ENCODE data around the gene FGF4.
"Not testable (repeated sequence)": the region's sequence is repeated elsewhere in the genome, so short reads cannot be mapped to it uniquely, and the experiment has no call there.

Gene FGF4

DNA sequence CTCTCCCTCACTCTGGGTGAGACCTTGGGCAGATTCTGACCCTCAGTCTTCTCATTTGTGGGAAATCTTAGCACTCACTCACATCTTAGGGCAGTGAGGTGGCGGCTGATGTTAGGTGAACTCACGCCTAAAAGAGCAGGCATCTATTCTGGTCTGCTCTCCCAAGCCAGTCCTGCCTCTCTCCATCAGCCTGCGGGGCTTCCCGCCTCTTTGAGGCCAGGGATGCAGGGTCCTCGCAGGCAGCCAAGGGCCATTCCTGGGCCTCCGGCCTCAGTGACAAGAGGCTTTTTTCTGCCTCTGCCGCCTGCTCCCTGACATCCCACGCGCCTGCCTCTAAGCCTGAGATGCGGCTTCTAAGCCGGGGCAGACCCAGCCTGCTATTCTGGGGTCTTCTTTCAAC lies 13.8 kb upstream of the FGF4 start:
- Histone ChIP-seq H3K4me3 (ENCODE audit: low read depth, low read length) (no peak overlapping the region), H3K36me3 (ENCODE audit: control insufficient read depth, insufficient read depth, low read length) (no peaks in the 10 kb centered on the region), H3K4me1 (ENCODE audit: control insufficient read depth, insufficient read depth, low read length) (no peaks in the 10 kb centered on the region), H3K9me3 (ENCODE audit: control insufficient read depth, insufficient read depth, low read length) (no peaks in the 10 kb centered on the region), H3K9ac (ENCODE audit: low read depth, low read length) (no peak overlapping the region), H3K27me3 (ENCODE audit: control insufficient read depth, insufficient read depth, low read length) (no peaks in the 10 kb centered on the region)

DNA sequence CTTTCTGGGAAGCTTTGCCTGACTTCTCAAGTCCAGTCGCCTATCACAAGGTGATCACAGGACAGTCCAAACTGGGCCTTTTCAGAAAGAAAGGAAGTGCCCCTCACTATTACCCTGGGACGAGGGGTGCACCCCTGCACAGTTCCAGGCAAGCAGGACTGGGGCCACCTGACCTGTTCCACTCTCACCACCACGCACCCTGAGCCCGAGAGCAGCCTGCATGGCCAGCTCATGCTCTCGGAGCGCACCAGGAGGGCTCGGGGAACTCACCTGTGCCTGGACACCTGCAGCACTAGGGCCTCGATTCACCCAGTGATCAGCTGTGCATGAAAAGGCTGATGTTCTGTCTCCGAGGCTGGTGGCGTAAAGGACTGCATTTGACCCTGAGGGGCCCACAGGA lies 12.8 kb upstream of the FGF4 start:
- no peaks in the 10 kb centered on the region for H3K9me3 ChIP-seq (ENCODE audit: control insufficient read depth, insufficient read depth, low read length)
- H3K27me3 ChIP-seq (ENCODE audit: control insufficient read depth, insufficient read depth, low read length): no peaks in the 10 kb centered on the region
- no peaks in the 10 kb centered on the region for H3K4me1 ChIP-seq (ENCODE audit: control insufficient read depth, insufficient read depth, low read length)
- no peaks in the 10 kb centered on the region for H3K36me3 ChIP-seq (ENCODE audit: control insufficient read depth, insufficient read depth, low read length)
- H3K9ac ChIP-seq (ENCODE audit: low read depth, low read length): no peak overlapping the region
- no peak overlapping the region for H3K4me3 ChIP-seq (ENCODE audit: low read depth, low read length)

DNA sequence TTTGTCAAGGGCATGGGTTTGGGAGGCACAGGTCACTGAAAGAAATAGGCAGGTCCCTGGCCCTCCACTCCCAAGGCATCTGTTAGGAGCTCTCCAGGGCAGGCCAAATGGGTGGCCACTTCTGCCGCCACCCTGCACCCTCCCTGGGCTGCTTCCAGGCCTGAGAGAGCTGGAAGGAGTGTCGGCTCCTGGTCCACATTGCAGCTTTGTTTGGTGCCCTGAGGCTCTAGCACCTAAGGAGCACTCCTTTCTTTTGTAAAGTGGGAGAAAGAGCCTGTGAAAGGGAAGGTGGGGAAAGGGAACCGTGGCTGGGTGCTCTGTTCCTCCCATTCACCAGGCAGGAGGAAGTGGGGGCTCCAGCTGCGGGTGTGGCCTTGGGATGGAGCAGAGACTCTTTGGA lies 12.3 kb upstream of the FGF4 start:
- H3K4me3 ChIP-seq (ENCODE audit: low read depth, low read length): no peak overlapping the region
- H3K9ac ChIP-seq (ENCODE audit: low read depth, low read length): no peak overlapping the region
- no peaks in the 10 kb centered on the region for H3K27me3 ChIP-seq (ENCODE audit: control insufficient read depth, insufficient read depth, low read length)
- H3K4me1 ChIP-seq (ENCODE audit: control insufficient read depth, insufficient read depth, low read length): no peaks in the 10 kb centered on the region
- H3K36me3 ChIP-seq (ENCODE audit: control insufficient read depth, insufficient read depth, low read length): no peaks in the 10 kb centered on the region
- H3K9me3 ChIP-seq (ENCODE audit: control insufficient read depth, insufficient read depth, low read length): no peaks in the 10 kb centered on the region

DNA sequence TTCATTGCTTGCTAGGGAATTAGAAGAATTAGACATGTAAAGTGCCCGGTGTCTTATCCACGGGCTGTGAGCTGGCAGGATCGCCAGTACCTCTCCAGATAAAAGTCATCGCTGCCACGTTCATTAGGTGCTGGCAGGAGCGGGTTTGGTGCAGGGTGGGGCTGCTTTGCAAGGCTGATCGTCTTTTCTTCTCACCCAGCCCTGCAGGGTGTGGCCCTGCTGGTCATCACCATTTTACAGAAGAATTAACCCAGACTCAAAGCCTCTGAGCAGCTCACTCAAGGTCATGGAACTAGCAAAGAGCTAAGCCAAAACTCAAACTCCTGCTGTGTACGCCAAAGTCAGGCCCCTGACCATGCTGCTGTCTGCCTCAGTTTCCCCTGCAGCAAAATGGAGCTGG lies 6.1 kb upstream of the FGF4 start:
- H3K27me3 ChIP-seq (ENCODE audit: control insufficient read depth, insufficient read depth, low read length): peaks cover 8% of the 10 kb centered on the region
- no peaks in the 10 kb centered on the region for H3K36me3 ChIP-seq (ENCODE audit: control insufficient read depth, insufficient read depth, low read length)
- no peaks in the 10 kb centered on the region for H3K4me1 ChIP-seq (ENCODE audit: control insufficient read depth, insufficient read depth, low read length)
- H3K9me3 ChIP-seq (ENCODE audit: control insufficient read depth, insufficient read depth, low read length): no peaks in the 10 kb centered on the region
- H3K4me3 ChIP-seq (ENCODE audit: low read depth, low read length): no peak overlapping the region
- no peak overlapping the region for H3K9ac ChIP-seq (ENCODE audit: low read depth, low read length)

DNA sequence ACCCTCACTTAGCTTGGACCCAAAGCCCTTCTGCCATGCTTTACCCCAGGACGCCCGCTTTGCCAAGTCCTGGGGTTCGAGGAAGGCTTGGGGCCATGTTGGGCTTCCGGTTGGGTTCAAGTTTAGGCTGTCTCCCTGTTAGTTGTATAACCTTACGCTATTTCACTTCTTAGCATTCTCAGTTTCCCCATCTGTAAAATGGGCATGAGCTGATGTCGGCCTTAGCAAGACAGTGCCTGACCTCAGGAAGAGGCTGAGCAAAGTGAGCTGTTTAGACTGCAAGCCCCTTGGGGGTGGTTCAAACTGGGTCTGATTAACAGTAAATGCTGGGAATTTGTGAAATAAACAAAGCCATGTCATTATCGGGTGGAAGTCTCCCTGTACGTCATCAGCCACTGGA lies 3.2 kb upstream of the FGF4 start:
- no peak overlapping the region for H3K4me3 ChIP-seq (ENCODE audit: low read depth, low read length)

DNA sequence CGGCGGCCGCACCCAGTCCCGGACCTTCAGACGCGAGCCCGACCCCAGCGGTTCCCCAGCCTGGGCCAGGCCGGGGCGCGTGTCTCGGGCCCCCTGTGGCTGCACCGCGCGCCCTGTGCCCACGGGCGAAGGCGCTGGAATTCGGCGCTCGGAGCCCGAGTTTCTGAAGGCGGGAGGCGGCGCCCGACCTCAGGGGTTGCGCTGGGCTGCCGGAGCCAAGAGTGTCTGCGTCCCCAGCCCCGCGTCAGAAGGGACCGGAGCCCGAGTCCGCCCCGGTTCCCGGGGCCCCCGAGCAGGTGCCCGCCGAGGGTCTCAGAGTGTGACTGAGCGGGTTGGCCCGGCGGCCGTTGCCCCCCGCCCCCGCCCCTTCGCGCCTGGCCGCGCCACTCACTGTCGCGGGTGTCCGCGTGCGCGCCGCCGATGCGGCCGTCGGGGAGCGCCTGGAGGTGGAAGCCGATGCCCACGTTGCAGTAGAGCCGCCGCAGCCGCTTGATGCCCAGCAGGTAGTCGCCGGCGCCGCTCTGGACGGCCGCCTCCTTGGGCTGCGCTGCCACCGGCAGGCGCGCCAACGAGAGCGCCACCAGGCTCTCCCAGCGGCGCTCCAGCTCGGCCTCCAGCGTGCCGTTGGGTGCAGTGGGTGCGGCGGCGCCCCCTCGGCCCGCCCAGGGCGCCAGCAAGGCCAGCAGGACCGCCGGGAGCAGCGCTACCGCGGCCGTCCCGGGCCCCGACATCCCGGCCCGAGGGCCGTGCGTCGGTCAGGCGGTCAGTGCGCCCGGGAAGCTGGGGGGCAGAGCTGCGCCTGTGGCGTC lies 583 bp downstream of the FGF4 start:
- no peaks in the 10 kb centered on the region for H3K36me3 ChIP-seq (ENCODE audit: control insufficient read depth, insufficient read depth, low read length)
- H3K9ac ChIP-seq (ENCODE audit: low read depth, low read length): no peak overlapping the region
- H3K27me3 ChIP-seq (ENCODE audit: control insufficient read depth, insufficient read depth, low read length): peaks cover 33% of the 10 kb centered on the region
- peak overlapping the region; percentile 53 for H3K4me3 ChIP-seq (ENCODE audit: low read depth, low read length)
- H3K4me1 ChIP-seq (ENCODE audit: control insufficient read depth, insufficient read depth, low read length): peaks cover 24% of the 10 kb centered on the region
- H3K9me3 ChIP-seq (ENCODE audit: control insufficient read depth, insufficient read depth, low read length): no peaks in the 10 kb centered on the region

More for the DNA sequence above, 3.2 kb upstream of the FGF4 start:
- Histone ChIP-seq H3K9me3 (ENCODE audit: control insufficient read depth, insufficient read depth, low read length) (no peaks in the 10 kb centered on the region), H3K4me1 (ENCODE audit: control insufficient read depth, insufficient read depth, low read length) (peaks cover 7% of the 10 kb centered on the region), H3K36me3 (ENCODE audit: control insufficient read depth, insufficient read depth, low read length) (no peaks in the 10 kb centered on the region), H3K9ac (ENCODE audit: low read depth, low read length) (no peak overlapping the region), H3K27me3 (ENCODE audit: control insufficient read depth, insufficient read depth, low read length) (peaks cover 28% of the 10 kb centered on the region)

DNA sequence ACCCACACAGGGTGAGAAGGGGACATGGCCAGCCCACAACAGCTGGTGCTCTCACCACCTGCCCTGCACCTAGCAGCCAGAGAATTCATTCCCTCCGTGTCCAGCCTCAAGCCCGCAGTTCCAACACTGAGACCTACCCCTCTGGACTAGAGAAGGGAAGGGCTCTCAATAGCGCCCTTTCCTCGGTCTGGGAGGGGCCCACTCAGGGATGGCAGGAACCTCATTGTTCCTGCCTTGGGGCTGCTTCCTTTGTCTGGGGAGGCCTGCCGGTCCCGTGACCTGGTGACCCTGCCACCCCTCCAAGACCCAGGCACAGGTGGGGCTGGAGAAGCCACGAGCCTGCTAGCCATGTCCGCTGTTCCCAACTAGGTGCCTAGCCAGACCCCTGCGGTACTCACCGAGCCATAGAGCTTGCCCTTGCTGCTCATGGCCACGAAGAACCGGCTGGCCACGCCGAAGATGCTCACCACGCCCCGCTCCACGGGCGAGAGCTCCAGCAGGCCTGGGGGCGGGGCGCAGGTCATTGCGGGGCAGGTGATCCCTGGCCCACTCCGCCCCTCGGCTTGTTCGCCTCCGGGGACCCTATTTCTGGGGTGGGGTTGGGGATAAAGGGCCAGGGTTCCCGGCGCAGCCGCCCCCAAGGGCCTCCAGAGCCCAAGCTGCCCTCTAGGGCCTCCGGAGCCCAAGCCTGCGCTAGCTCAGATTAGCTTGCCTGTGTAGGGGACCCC lies 1.4 kb downstream of the FGF4 start:
- Histone ChIP-seq H3K36me3 (ENCODE audit: control insufficient read depth, insufficient read depth, low read length) (no peaks in the 10 kb centered on the region), H3K27me3 (ENCODE audit: control insufficient read depth, insufficient read depth, low read length) (peaks cover 33% of the 10 kb centered on the region), H3K9ac (ENCODE audit: low read depth, low read length) (no peak overlapping the region), H3K4me3 (ENCODE audit: low read depth, low read length) (peak overlapping the region; percentile 53), H3K4me1 (ENCODE audit: control insufficient read depth, insufficient read depth, low read length) (peaks cover 24% of the 10 kb centered on the region), H3K9me3 (ENCODE audit: control insufficient read depth, insufficient read depth, low read length) (no peaks in the 10 kb centered on the region)

DNA sequence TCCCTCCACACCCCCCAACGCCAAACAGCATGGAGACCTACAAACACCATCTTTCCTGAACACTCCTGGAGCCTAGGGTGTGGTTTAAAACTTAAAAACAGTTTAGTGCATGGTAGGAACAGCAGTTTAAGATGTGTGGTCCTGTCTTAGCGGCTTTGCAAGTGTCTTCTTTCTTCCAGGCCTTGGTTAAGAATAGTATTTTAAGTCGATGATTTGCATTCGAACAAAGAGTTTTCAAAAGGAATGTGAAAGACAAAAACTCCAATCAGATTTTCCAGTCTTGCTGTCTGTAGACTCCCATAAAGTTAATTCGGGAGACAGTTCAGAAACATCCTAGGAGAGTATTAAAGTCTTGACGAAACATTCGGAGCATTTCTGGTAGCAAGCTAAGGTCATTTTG lies 3.7 kb downstream of the FGF4 start:
- Histone ChIP-seq H3K9me3 (ENCODE audit: control insufficient read depth, insufficient read depth, low read length) (no peaks in the 10 kb centered on the region), H3K9ac (ENCODE audit: low read depth, low read length) (no peak overlapping the region), H3K36me3 (ENCODE audit: control insufficient read depth, insufficient read depth, low read length) (no peaks in the 10 kb centered on the region), H3K4me1 (ENCODE audit: control insufficient read depth, insufficient read depth, low read length) (peaks cover 24% of the 10 kb centered on the region), H3K27me3 (ENCODE audit: control insufficient read depth, insufficient read depth, low read length) (peaks cover 27% of the 10 kb centered on the region), H3K4me3 (ENCODE audit: low read depth, low read length) (no peak overlapping the region)

DNA sequence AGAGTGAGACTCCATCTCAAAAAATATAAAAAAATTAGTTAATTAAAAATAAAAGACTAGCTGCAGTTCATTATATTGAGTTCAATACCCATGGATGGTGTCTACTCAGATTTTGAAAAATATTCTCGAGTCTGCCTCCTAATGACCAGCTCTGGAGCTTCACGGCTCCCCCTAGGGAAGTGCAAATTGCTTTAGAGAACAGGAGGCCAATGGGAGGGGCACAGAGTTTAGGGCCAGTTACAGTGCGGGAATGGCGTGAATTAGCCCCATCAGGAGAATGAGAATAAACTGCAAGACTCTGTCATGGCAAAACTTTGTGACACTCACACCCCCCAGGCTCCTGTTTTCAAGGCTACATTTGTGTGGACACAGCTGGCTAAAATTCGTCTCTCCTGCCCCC lies 4.6 kb downstream of the FGF4 start:
- Histone ChIP-seq H3K9me3 (ENCODE audit: control insufficient read depth, insufficient read depth, low read length) (no peaks in the 10 kb centered on the region), H3K36me3 (ENCODE audit: control insufficient read depth, insufficient read depth, low read length) (no peaks in the 10 kb centered on the region), H3K4me3 (ENCODE audit: low read depth, low read length) (no peak overlapping the region), H3K27me3 (ENCODE audit: control insufficient read depth, insufficient read depth, low read length) (peaks cover 18% of the 10 kb centered on the region), H3K9ac (ENCODE audit: low read depth, low read length) (no peak overlapping the region), H3K4me1 (ENCODE audit: control insufficient read depth, insufficient read depth, low read length) (peaks cover 22% of the 10 kb centered on the region)

DNA sequence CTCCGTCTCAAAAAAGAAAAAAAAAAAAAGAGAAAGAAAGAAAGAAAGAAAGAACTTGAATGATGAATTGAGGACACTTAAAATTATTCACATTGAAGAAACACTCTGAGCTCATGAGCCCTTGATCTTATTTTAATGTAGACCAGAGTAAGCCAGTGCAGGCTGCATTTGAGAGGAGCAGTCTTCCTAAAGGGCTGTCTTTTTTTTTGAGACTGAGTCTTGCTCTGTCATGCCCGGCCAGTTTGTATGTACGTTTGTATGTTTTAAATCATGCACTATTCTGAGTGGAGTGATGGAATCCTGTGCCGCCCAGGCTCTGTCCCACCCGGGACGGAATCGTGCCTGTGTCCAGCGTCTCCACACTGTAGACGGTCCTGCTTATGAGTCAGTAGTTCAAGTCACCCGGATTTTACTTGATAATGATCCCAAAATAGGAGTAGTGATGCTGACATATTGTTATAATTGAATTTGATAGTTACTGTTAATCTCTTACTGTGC lies 9.6 kb downstream of the FGF4 start:
- Histone ChIP-seq H3K9me3 (ENCODE audit: control insufficient read depth, insufficient read depth, low read length) (no peaks in the 10 kb centered on the region), H3K4me3 (ENCODE audit: low read depth, low read length) (no peak overlapping the region), H3K9ac (ENCODE audit: low read depth, low read length) (no peak overlapping the region), H3K36me3 (ENCODE audit: control insufficient read depth, insufficient read depth, low read length) (no peaks in the 10 kb centered on the region), H3K27me3 (ENCODE audit: control insufficient read depth, insufficient read depth, low read length) (no peaks in the 10 kb centered on the region), H3K4me1 (ENCODE audit: control insufficient read depth, insufficient read depth, low read length) (no peaks in the 10 kb centered on the region)

DNA sequence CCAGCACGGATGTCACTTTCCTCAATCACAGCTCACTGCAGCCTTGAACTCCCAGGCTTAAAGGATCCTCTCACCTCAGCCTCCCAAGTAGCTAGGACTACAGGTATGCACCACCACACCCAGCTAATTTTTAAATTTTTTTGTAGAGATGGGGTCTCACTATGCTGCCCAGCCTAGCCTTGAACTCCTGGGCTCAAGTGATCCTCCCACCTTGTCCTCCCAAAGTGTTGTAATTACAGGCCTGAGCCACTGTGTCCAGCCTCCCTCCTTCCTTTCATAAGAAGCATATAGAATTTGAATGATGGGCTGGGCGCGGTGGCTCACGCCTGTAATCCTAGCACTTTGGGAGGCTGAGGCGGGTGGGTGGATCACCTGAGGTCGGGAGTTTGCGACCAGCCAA lies 10.2 kb downstream of the FGF4 start:
- not testable (repeated sequence) for H3K9me3 ChIP-seq (ENCODE audit: control insufficient read depth, insufficient read depth, low read length); H3K27me3 ChIP-seq (ENCODE audit: control insufficient read depth, insufficient read depth, low read length); H3K4me3 ChIP-seq (ENCODE audit: low read depth, low read length); H3K4me1 ChIP-seq (ENCODE audit: control insufficient read depth, insufficient read depth, low read length); H3K36me3 ChIP-seq (ENCODE audit: control insufficient read depth, insufficient read depth, low read length); H3K9ac ChIP-seq (ENCODE audit: low read depth, low read length)

DNA sequence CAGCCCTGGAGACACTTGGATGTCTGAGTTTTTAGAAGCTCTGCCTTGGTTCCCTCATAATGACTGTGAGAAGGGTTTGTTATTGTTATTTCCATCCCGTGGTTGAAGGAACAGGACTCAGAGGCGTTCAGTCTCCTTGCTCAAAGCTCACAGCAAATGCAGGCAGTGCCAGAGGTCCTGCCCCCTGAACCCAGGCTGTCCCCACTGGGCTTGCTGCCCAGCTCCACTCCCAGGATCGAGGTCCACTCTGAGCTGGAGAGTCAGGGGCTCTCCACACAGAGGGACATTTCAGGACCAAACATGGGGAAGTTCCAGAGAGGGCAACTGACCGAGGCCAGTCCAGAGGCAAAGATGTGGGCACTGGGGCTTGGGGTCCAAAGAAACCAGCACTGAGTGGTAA lies 14.8 kb downstream of the FGF4 start:
- Histone ChIP-seq H3K9me3 (ENCODE audit: control insufficient read depth, insufficient read depth, low read length) (no peaks in the 10 kb centered on the region), H3K4me3 (ENCODE audit: low read depth, low read length) (no peak overlapping the region), H3K36me3 (ENCODE audit: control insufficient read depth, insufficient read depth, low read length) (no peaks in the 10 kb centered on the region), H3K9ac (ENCODE audit: low read depth, low read length) (no peak overlapping the region), H3K27me3 (ENCODE audit: control insufficient read depth, insufficient read depth, low read length) (no peaks in the 10 kb centered on the region), H3K4me1 (ENCODE audit: control insufficient read depth, insufficient read depth, low read length) (no peaks in the 10 kb centered on the region)

Data from iPS-15b (cell line).